ENCODE results near the gene ADAMTS6.
"Not testable (repeated sequence)": the region's sequence is repeated elsewhere in the genome, so short reads cannot be mapped to it uniquely, and the experiment has no call there.

ADAMTS6 gene

GRCh38 chr5:65481635-65482295 is at the start of gene ADAMTS6:
Gene ADAMTS6, minus strand, starts transcription at chr5:65481920. Its CDS starts 8,247 bp downstream, at chr5:65473673.
- peak; percentile 91 for DNase-seq

- DNase-seq, result no peak
These were observed 49.2 kb upstream of the ADAMTS6 start for GRCh38 chr5:65530904-65531303.

- no peak for DNase-seq
These were observed 44.0 kb upstream of the ADAMTS6 start for GRCh38 chr5:65525726-65526125.

- DNase-seq, result peak; percentile 64
These were observed 30.6 kb upstream of the ADAMTS6 start for GRCh38 chr5:65512170-65512937.

- no peak for DNase-seq
These were observed 27.3 kb upstream of the ADAMTS6 start for GRCh38 chr5:65508978-65509377.

GRCh38 chr5:65506961-65507360 is 25.2 kb upstream of the ADAMTS6 start:
- DNase-seq, result no peak

GRCh38 chr5:65489119-65489518 is 7.4 kb upstream of the ADAMTS6 start:
- no peak for DNase-seq

- DNase-seq, result peak; percentile 37
These were observed 6.4 kb upstream of the ADAMTS6 start for GRCh38 chr5:65488038-65488687.

- DNase-seq, result not testable (repeated sequence)
These were observed 5.1 kb upstream of the ADAMTS6 start for GRCh38 chr5:65486803-65487202.

GRCh38 chr5:65485405-65485804 is 3.7 kb upstream of the ADAMTS6 start:
- no peak for DNase-seq

- peak; percentile 88 for DNase-seq
These were observed 2.0 kb upstream of the ADAMTS6 start for GRCh38 chr5:65483546-65484346.

- peak; percentile 82 for DNase-seq
These were observed 1.2 kb upstream of the ADAMTS6 start for GRCh38 chr5:65482736-65483545.

GRCh38 chr5:65482296-65482735 is 596 bp upstream of the ADAMTS6 start:
- DNase-seq, result no peak

GRCh38 chr5:65481171-65481581 is 544 bp downstream of the ADAMTS6 start:
- DNase-seq, result peak; percentile 57

- peak; percentile 70 for DNase-seq
These were observed 1.3 kb downstream of the ADAMTS6 start for GRCh38 chr5:65480306-65480865.

GRCh38 chr5:65479527-65479926 is 2.2 kb downstream of the ADAMTS6 start:
- DNase-seq, result no peak

- DNase-seq, result no peak
These were observed 3.4 kb downstream of the ADAMTS6 start for GRCh38 chr5:65478336-65478735.

GRCh38 chr5:65475895-65476294 is 5.8 kb downstream of the ADAMTS6 start:
- no peak for DNase-seq

GRCh38 chr5:65475336-65475735 is 6.4 kb downstream of the ADAMTS6 start:
- DNase-seq, result no peak

- no peak for DNase-seq
These were observed 7.5 kb downstream of the ADAMTS6 start for GRCh38 chr5:65474130-65474711.

- no peak for DNase-seq
These were observed 13.1 kb downstream of the ADAMTS6 start for GRCh38 chr5:65468633-65469032.

Measured in DMS53 (cell line).